GM13976 (cell line): ENCODE data around the gene MAEA.

Experiments
- DNase-seq: peaks from one replicate; pipeline ENCODE4 v3.0.0; 2012; ENCODE audit warnings: low spot score
- CTCF ChIP-seq: IDR thresholded peaks from 2 replicates; pipeline ENCODE4 v1.5.1; 2012; ENCODE audit warnings: borderline replicate concordance, mild to moderate bottlenecking; ENCODE audit not compliant: insufficient read depth; ENCODE audit errors: extremely low read depth, missing control alignments, control extremely low read depth
- in situ Hi-C: fragments of 300-500 bp; cut with MboI; formaldehyde crosslinking; loops from one replicate; pipeline ENCODE4 v1.12.0; 2022; ENCODE audit warnings: low sequenced_read_pairs, mixed read lengths, inconsistent platforms; ENCODE audit not compliant: unreplicated experiment

MAEA gene

GRCh38 chr4:1367230-1367935 is 77.7 kb downstream of the MAEA start:
- DNase-seq = no peak
- in situ Hi-C loops = no loop called here
- no peak for TF ChIP-seq CTCF

- in situ Hi-C loops = no loop called here
- DNase-seq = no peak
- TF ChIP-seq CTCF = no peak
Measured at GRCh38 chr4:1367936-1368289, 78.2 kb downstream of the MAEA start.

- no peak for TF ChIP-seq CTCF
- no peak for DNase-seq
- in situ Hi-C loops = no loop called here
Measured at GRCh38 chr4:1368421-1369090, 78.9 kb downstream of the MAEA start.

GRCh38 chr4:1369091-1369450 is 79.4 kb downstream of the MAEA start:
- TF ChIP-seq CTCF = no peak
- in situ Hi-C loops = no loop called here
- no peak for DNase-seq

GRCh38 chr4:1369479-1370079 is 79.9 kb downstream of the MAEA start:
- DNase-seq = no peak
- in situ Hi-C loops = no loop called here
- no peak for TF ChIP-seq CTCF

- in situ Hi-C loops = no loop called here
- DNase-seq = no peak
- no peak for TF ChIP-seq CTCF
Measured at GRCh38 chr4:1370321-1371124, 80.8 kb downstream of the MAEA start.
